Measurements from ENCODE around the gene PON1.

PON1 gene

DNA sequence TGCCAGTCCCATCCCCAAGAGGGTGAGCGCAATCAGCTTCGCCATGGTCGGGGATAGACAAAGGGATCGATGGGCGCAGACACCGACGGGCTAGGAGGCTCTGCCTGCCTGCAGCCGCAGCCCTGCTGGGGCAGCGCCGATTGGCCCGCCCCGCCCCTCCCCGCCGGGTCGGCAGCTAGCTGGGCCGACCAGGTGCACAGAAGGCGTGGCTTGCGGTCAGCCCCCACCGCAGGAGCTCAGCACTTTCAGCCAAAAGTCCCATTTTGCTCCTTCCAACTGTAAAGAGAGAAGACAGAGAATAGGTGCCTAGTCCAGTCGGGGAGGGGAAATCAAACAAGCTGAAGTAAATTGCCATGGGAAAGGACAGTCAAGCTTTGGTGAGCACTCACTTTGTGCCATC, at the start of gene PON1:
PON1 (minus strand) TSS at position 102 of the 400 bp plus-strand sequence; CDS start at position 45, 57 bp downstream.
- no peak for DNase-seq

- DNase-seq: no peak
Measured at GRCh38 chr7:95373323-95373722, 49.0 kb upstream of the PON1 start.

GRCh38 chr7:95368235-95368634, 43.9 kb upstream of the PON1 start:
- DNase-seq: no peak

DNA sequence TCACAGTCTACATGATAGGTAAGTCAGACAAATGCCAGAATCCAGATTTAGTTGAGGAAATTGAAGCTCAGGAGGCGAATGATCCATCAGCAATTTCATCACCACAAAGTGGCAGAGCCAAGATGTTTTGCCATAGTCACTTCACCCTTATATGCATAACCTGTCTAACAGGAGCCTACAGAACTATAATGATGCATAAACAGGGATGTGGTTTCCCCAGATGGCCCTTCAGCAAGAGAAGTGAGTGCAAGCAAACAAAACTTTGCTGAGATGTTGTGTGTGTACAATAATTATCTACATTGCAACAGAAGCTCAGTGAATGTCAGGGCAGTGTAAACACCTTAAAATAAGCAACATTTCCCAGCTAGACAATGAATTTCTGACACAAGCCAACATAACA, 43.3 kb upstream of the PON1 start:
- no peak for DNase-seq

DNA sequence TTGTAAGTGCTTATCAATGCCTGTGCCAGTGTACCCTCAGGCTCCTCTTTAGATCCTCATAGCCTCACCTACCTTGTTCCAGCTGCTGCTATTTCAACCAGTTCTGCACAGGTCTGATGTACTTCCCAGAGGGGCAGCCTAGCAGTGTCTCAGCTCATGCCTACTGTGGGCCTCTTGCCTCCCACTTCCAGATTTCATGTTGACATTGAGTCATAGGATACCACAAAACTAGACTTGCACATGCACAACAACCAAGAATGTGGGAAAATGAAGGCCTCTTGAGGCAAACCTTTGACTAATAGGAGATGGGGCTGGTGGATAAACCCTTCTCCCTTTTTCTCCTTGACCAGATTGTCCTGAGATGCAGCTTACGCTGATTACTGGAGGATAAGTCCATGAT, 40.8 kb upstream of the PON1 start:
- DNase-seq: no peak

DNA sequence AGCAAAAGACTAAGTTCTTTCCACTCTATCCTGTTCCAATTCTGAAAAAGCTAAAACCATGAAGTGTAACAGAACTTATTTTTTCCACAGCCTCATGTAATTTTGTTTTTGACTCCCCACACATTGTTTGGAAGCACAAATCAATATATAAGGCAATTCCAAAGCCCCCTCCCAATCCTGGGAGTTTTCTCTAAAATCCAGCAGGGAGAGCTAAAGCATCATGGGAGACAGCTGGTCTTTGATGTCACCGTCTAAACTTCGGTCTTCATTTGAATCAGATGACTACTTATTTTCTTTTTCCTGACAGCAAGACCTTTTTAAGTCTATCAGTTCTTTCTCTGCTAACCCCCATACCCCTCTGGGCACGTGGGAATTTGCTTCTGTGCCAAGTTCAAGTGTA, 33.3 kb upstream of the PON1 start:
- no peak for DNase-seq

DNA sequence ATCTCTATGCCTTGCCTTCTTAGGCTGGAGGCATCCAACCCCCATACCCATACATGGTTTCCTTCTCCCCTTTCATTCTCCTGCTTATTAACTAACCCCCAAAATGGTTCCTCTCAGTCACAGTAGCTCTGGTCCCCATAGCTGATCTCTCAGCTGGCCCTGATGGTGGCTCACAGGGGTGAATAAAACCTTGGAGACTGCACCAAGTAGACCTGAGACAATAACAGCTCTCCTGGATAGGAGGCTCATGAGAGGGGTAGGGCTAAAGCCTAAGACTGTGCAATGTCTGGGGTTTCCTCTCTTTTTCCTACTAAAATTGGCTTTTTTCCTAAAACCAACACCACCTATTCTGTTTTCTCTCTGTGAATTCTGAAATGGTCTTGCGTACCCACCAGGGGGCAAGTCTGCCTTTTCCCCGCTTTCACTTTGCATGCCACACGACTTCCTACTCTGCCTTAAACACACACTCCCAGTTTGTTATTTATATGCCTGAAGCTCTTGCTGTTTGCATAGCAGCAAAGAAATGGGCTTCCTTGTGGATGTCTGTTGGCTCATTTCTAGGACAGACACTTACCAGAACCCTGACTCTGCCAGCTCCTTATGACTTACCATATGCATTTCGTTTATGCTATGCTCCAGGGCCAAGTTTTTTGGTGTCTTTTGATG, 18.4 kb upstream of the PON1 start:
- DNase-seq: no peak

GRCh38 chr7:95342029-95342428, 17.7 kb upstream of the PON1 start:
- no peak for DNase-seq

DNA sequence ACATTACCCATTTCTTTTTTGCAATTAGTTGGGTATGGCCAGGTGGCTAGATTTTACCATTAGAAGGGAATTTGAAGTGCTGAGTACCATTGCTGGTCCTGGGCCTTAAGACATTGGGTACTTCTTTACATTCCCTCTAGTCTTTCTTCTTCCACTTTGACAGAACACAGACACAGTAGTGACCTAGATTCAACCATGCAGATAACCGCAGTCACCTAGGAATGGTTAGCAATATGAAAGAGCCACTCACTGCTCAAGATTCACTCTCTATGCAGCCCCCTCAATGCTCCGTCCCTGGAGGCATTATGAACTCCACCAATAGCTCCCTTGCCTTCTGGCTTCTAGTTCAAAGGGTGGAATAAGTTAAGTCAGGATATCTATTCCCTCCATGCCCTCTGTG, 16.2 kb upstream of the PON1 start:
- DNase-seq: no peak

DNA sequence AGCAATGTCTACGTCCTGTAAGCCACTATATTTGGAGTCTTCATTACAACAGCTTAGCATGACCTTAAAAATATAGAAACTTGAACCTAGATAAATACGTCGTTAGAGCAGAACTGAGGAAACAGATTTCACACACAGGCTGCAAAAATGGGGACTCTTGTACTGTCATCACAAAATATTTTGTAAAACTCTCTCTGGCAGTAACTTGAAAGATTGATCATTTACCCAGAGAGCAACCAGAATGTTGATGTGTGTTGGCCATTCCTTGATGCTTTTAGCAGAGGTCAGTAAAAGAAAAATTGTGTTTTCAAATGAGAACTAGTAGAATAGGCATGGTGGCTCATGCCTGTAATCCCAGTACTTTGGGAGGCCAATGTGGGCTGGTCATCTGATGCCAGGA, 14.5 kb upstream of the PON1 start:
- no peak for DNase-seq

GRCh38 chr7:95335093-95335492, 10.8 kb upstream of the PON1 start:
- no peak for DNase-seq

- DNase-seq: no peak
Measured at GRCh38 chr7:95334447-95334846, 10.1 kb upstream of the PON1 start.

DNA sequence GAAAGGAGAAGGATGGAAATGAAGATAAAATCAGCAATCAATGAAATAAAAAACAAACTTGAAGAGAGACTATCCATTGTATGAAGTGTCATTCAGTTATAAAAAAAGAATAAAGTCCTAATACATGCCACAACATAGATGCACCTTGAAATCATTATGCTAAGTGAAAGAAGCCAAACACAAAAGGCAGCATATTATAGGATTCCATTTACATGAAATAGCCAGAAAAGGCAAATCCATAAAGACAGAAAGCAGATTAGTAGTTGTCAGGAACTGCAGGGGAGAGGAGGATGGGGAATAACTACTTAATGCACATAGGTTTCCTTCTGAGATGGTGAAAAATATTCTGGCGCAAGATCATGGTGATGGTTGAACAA, 6.6 kb upstream of the PON1 start:
- no peak for DNase-seq

DNA sequence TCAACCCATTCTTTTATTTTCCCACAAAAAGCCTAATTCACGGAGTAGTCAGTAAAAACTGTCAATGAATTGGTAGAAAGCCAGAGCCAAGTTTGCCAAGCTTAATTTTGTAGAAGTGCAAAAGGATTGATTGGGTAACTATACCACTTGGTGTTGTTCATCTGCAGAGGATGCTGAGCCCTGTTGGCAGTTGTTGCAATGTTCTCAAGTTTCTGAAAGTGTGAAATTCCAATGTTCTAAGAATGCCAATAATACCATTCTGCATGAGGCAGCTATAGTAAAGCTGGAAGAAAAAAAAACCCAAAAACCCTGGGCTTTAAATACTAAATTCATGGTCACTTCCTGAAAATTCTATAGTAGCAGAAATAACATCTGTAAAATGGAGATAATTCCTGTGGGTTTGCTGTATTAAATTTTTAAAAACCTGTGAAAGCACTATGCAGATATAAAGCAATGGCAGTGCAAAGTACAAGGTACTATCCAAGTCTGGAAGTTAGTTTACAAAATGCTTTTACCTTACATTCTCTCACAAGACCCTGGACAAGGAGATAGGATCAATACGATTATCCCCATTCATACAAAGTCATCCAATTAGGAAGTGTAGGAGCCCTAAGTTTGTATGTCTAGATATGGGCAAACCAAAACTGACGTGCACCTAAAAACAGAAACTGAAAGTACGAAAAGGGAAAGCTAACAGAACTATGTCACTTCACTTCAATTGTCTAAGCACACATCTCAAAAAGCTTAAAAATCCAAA, 6.0 kb upstream of the PON1 start:
- DNase-seq: no peak

DNA sequence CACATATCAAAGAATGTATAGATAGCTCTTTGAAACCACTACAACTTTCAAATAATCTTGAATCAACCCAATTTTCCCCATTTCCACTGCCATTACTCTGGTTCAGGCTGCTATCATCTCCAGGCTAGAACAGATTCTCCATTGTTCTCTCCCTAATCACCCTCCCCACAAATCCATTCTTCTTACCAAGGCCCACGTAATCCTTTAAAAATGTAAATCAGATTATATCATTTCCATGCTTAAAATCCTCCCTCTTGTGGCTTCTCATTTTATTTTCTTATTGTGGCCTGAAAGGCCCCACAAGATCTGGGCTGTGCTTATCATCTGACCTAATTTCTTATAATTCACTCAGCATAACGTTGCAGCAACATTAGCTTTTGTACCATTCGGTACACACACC, 3.0 kb upstream of the PON1 start:
- DNase-seq: no peak

DNA sequence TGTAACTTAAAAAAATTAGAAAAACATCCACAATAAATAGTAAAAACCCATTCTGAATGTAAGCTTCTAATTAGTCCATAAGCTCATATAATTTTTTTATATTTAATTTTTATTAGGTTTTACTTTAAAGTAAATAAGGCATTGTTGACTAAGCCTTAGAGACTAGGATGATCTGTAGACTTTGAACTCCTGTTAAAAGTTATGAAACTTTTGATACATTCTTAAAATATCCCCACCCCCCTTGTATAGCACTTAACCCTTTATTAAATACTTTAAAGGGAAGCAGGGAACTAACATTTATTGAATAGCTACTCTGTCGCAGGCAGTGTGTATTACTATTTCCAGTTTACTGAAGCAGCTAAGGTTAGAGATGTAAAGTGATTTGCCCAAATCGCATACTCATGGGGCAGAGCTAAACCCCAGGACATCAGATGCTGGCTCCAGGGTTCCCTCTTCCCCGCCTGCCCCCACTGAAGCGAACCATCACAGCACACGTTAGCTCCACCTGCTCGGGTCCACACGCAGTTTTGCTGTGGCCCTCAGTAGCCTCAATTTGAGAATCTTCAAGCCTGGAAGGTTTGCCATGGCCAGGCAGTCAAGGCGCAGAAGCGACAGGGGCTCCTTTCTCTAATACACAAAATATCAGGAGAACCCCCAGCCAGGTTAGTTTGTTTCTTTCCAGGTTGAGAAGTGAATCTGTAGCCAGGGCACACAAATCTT, 762 bp downstream of the PON1 start:
- no peak for DNase-seq

DNA sequence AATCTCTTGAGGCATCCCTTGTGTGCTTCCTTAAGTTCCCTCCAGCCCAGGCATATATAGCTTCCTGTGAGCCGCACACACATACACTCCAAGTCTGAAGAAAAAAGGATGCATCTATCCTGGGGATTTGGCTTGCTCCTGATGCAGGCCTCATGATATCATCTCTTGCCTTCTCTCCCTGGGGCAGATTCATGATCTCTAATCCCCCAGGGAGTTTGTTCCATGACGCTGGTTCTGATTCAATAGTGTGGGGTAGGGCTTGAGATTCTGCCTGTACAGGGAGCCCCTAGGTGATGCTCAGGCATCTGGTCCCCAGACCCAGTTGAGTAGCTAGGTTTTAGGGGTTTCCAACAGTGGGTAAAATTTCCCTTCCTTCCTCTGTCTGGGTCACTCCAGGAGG, 1.5 kb downstream of the PON1 start:
- DNase-seq: no peak

- no peak for DNase-seq
Measured at GRCh38 chr7:95322396-95322795, 1.9 kb downstream of the PON1 start.

- no peak for DNase-seq
Measured at GRCh38 chr7:95321720-95322119, 2.6 kb downstream of the PON1 start.

GRCh38 chr7:95320651-95321050, 3.7 kb downstream of the PON1 start:
- DNase-seq: no peak

- DNase-seq: no peak
Measured at GRCh38 chr7:95319570-95319969, 4.8 kb downstream of the PON1 start.

GRCh38 chr7:95318501-95319100, 5.7 kb downstream of the PON1 start:
- no peak for DNase-seq

DNA sequence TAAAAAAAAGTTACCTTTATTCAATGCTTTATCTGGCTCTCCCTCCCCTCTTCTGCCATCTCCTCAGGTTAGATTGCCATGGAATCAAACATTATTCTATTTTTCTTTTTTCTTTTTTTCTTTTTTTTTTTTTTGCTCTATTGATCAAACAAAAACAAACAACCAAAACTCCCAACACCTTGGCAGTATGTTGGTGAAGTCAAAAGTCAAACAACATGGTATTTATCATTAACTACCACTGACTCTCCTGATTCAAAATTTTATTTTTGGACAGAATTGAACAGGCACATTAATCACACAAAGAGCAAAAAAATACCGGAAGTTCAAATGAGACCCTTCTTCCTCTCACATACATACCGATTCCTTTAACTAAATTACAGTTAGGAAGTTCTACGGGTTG, 6.4 kb downstream of the PON1 start:
- no peak for DNase-seq

DNA sequence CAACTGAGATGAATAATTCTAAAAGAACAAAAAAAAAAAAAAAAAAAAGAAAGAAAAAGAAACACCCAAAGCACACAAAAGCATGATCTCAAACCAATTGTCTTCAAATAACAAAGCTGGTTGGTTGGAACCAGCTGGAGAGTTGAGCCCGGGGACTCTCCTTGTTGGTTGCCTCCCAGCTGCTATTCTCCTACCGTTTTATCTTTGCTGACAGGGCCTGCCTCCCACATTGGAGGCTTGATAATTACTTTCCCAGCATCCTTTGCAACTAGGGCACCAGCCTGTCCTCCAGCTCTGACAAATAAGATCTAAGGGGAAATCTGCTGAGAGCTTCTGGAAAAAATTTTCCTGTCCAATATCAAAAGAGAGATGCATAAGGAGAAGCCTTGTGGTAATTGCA, 6.8 kb downstream of the PON1 start:
- DNase-seq: no peak

Data from CD4-positive, alpha-beta T cell treated with Interleukin-17A for 4 hours (primary cell).